Measurements from ENCODE around the gene WDR64. TPM values are rescaled to one million over a fixed set of nuclear protein-coding genes. Genes with fewer than 3 reads are reported as not detected.

WDR64 gene
- total RNA-seq, 1 donor from 2014 or later: 1.7 TPM

GRCh38 chr1:241837901-241838300, 185.8 kb downstream of the WDR64 start:
- peak; percentile 63 for DNase-seq (ENCODE audit: low spot score)

GRCh38 chr1:241838897-241839296, 186.8 kb downstream of the WDR64 start:
- DNase-seq (ENCODE audit: low spot score): no peak

- DNase-seq (ENCODE audit: low spot score): no peak
Observed at GRCh38 chr1:241839369-241839979, 187.4 kb downstream of the WDR64 start.

GRCh38 chr1:241840164-241840563, 188.1 kb downstream of the WDR64 start:
- no peak for DNase-seq (ENCODE audit: low spot score)

- no peak for DNase-seq (ENCODE audit: low spot score)
Observed at GRCh38 chr1:241841691-241842090, 189.6 kb downstream of the WDR64 start.

GRCh38 chr1:241842565-241842964, 190.5 kb downstream of the WDR64 start:
- peak; percentile 16 for DNase-seq (ENCODE audit: low spot score)

- DNase-seq (ENCODE audit: low spot score): no peak
Observed at GRCh38 chr1:241844593-241844992, 192.5 kb downstream of the WDR64 start.

- DNase-seq (ENCODE audit: low spot score): no peak
Observed at GRCh38 chr1:241846375-241846774, 194.3 kb downstream of the WDR64 start.

- no peak for DNase-seq (ENCODE audit: low spot score)
Observed at GRCh38 chr1:241846862-241847539, 194.9 kb downstream of the WDR64 start.

GRCh38 chr1:241847540-241847795, 195.4 kb downstream of the WDR64 start:
- DNase-seq (ENCODE audit: low spot score): no peak

GRCh38 chr1:241847796-241848685, 196.0 kb downstream of the WDR64 start, which contains the start of gene EXO1:
EXO1 (plus strand) TSS chr1:241848204; CDS start chr1:241850426, 2,222 bp downstream.
- peak; percentile 96 for DNase-seq (ENCODE audit: low spot score)

GRCh38 chr1:241848686-241849344, 196.7 kb downstream of the WDR64 start:
- DNase-seq (ENCODE audit: low spot score): no peak

GRCh38 chr1:241849345-241849695, 197.2 kb downstream of the WDR64 start:
- DNase-seq (ENCODE audit: low spot score): no peak

Other genes with a start within 250 kb of the WDR64 start
- gene FH, start 132.5 kb upstream of the WDR64 start, total RNA-seq (ENCODE audit: insufficient read depth, low replicate concordance): 37.1 TPM
- gene KMO, start 119.9 kb upstream of the WDR64 start, total RNA-seq (ENCODE audit: insufficient read depth, low replicate concordance): 4.6 TPM
- gene CHML, start 11.9 kb upstream of the WDR64 start, total RNA-seq (ENCODE audit: insufficient read depth, low replicate concordance): 31.3 TPM
- 21.2 TPM for gene OPN3, start 11.9 kb upstream of the WDR64 start, total RNA-seq (ENCODE audit: insufficient read depth, low replicate concordance)
- gene EXO1, start 195.9 kb downstream of the WDR64 start, total RNA-seq (ENCODE audit: insufficient read depth, low replicate concordance): 1.2 TPM